ENCODE results near the gene C19orf44. TPM values are rescaled to one million over a fixed set of nuclear protein-coding genes. Genes with fewer than 3 reads are reported as not detected.
"Not testable (repeated sequence)": the region's sequence is repeated elsewhere in the genome, so short reads cannot be mapped to it uniquely, and the experiment has no call there.

The C19orf44 gene
- polyA plus RNA-seq, 1 donor (not counting 4 experiments of a cell fraction or from before 2014, with no cell fraction given), result 2.7 TPM

- no peak for TF ChIP-seq CTCF (optimal IDR thresholded peaks at IDR 0.05 in 1 of 3, IDR thresholded peaks at IDR 0.05 in 1 of 3, conservative IDR thresholded peaks at IDR 0.05 in 1 of 3; ENCODE audit: extremely low read depth in 1 of 3, insufficient read depth in 2 of 3, low read length in 3 of 3)
- no peak for TF ChIP-seq EZH2 (IDR thresholded peaks at IDR 0.05; ENCODE audit: low read length)
- FAIRE-seq (no peak), DNase-seq (ENCODE audit: low read depth, low spot score) (no peak)
- Histone ChIP-seq H3K27me3 (ENCODE audit: control insufficient read depth, extremely low read depth, insufficient read depth, low read length) (no peaks in the 10 kb centered on the region), H3K27ac (ENCODE audit: control insufficient read depth, insufficient read depth, low read length) (no peak overlapping the region), H3K36me3 (ENCODE audit: control insufficient read depth in 2 of 2, extremely low read depth in 1 of 2, insufficient read depth in 2 of 2, low read length in 2 of 2) (peaks cover 1 to 8% of the 10 kb centered on the region in 2 experiments), H3K4me2 (ENCODE audit: control insufficient read depth, extremely low read depth, insufficient read depth, low read depth, low read length) (no peak overlapping the region), H3K9me1 (ENCODE audit: control insufficient read depth, extremely low read depth, insufficient read depth, low read length) (no peaks in the 10 kb centered on the region), H2AFZ (ENCODE audit: control insufficient read depth, low read length) (no peak overlapping the region), H3K9ac (ENCODE audit: control insufficient read depth, extremely low read depth, insufficient read depth, low read length) (no peak overlapping the region), H4K20me1 (ENCODE audit: control insufficient read depth, extremely low read depth, insufficient read depth, low read length) (no peaks in the 10 kb centered on the region), H3K4me3 (ENCODE audit: control insufficient read depth in 2 of 3, extremely low read depth in 1 of 3, insufficient read depth in 2 of 3, low read depth in 1 of 3, low read length in 3 of 3) (no peak overlapping the region), H3K79me2 (ENCODE audit: control insufficient read depth, insufficient read depth, low read length) (no peaks in the 10 kb centered on the region), H3K9me3 (ENCODE audit: control insufficient read depth, low read depth, low read length) (no peaks in the 10 kb centered on the region), H3K4me1 (ENCODE audit: control insufficient read depth, extremely low read depth, insufficient read depth, low read length) (no peaks in the 10 kb centered on the region)
- dilution Hi-C loops (cut with MboI; ENCODE audit: extremely low pct_ligation_motif_present, low sequenced_read_pairs), result no loop called here
These were observed 8.1 kb downstream of the C19orf44 start for GRCh38 chr19:16504271-16504670.

GRCh38 chr19:16506161-16506560, 10.0 kb downstream of the C19orf44 start:
- H3K9me3 ChIP-seq (ENCODE audit: control insufficient read depth, low read depth, low read length); H2AFZ ChIP-seq (ENCODE audit: control insufficient read depth, low read length); DNase-seq (ENCODE audit: low read depth, low spot score); H3K4me1 ChIP-seq (ENCODE audit: control insufficient read depth, extremely low read depth, insufficient read depth, low read length); H3K9ac ChIP-seq (ENCODE audit: control insufficient read depth, extremely low read depth, insufficient read depth, low read length); H3K27me3 ChIP-seq (ENCODE audit: control insufficient read depth, extremely low read depth, insufficient read depth, low read length); H3K4me3 ChIP-seq (ENCODE audit: control insufficient read depth in 2 of 3, extremely low read depth in 1 of 3, insufficient read depth in 2 of 3, low read depth in 1 of 3, low read length in 3 of 3); H3K27ac ChIP-seq (ENCODE audit: control insufficient read depth, insufficient read depth, low read length); H4K20me1 ChIP-seq (ENCODE audit: control insufficient read depth, extremely low read depth, insufficient read depth, low read length); H3K9me1 ChIP-seq (ENCODE audit: control insufficient read depth, extremely low read depth, insufficient read depth, low read length); H3K4me2 ChIP-seq (ENCODE audit: control insufficient read depth, extremely low read depth, insufficient read depth, low read depth, low read length); dilution Hi-C loops (cut with MboI; ENCODE audit: extremely low pct_ligation_motif_present, low sequenced_read_pairs); H3K79me2 ChIP-seq (ENCODE audit: control insufficient read depth, insufficient read depth, low read length); H3K36me3 ChIP-seq (ENCODE audit: control insufficient read depth in 2 of 2, extremely low read depth in 1 of 2, insufficient read depth in 2 of 2, low read length in 2 of 2); FAIRE-seq: not testable (repeated sequence)

GRCh38 chr19:16506961-16507360, 10.8 kb downstream of the C19orf44 start:
- dilution Hi-C loops (cut with MboI; ENCODE audit: extremely low pct_ligation_motif_present, low sequenced_read_pairs), result no loop called here
- FAIRE-seq, result no peak
- H3K4me1 ChIP-seq (ENCODE audit: control insufficient read depth, extremely low read depth, insufficient read depth, low read length), result no peaks in the 10 kb centered on the region
- H3K9ac ChIP-seq (ENCODE audit: control insufficient read depth, extremely low read depth, insufficient read depth, low read length), result no peak overlapping the region
- no peak overlapping the region for H3K4me3 ChIP-seq (ENCODE audit: control insufficient read depth in 2 of 3, extremely low read depth in 1 of 3, insufficient read depth in 2 of 3, low read depth in 1 of 3, low read length in 3 of 3)
- no peak overlapping the region for H3K4me2 ChIP-seq (ENCODE audit: control insufficient read depth, extremely low read depth, insufficient read depth, low read depth, low read length)
- no peak overlapping the region for H3K27ac ChIP-seq (ENCODE audit: control insufficient read depth, insufficient read depth, low read length)
- no peak overlapping the region for H2AFZ ChIP-seq (ENCODE audit: control insufficient read depth, low read length)
- no peak for DNase-seq (ENCODE audit: low read depth, low spot score)
- H4K20me1 ChIP-seq (ENCODE audit: control insufficient read depth, extremely low read depth, insufficient read depth, low read length), result no peaks in the 10 kb centered on the region
- TF ChIP-seq CTCF (optimal IDR thresholded peaks at IDR 0.05 in 1 of 3, IDR thresholded peaks at IDR 0.05 in 1 of 3, conservative IDR thresholded peaks at IDR 0.05 in 1 of 3; ENCODE audit: extremely low read depth in 1 of 3, insufficient read depth in 2 of 3, low read length in 3 of 3) (no peak), EZH2 (IDR thresholded peaks at IDR 0.05; ENCODE audit: low read length) (no peak)
- H3K79me2 ChIP-seq (ENCODE audit: control insufficient read depth, insufficient read depth, low read length), result no peaks in the 10 kb centered on the region
- no peaks in the 10 kb centered on the region for H3K27me3 ChIP-seq (ENCODE audit: control insufficient read depth, extremely low read depth, insufficient read depth, low read length)
- H3K9me1 ChIP-seq (ENCODE audit: control insufficient read depth, extremely low read depth, insufficient read depth, low read length), result no peaks in the 10 kb centered on the region
- H3K9me3 ChIP-seq (ENCODE audit: control insufficient read depth, low read depth, low read length), result no peaks in the 10 kb centered on the region
- H3K36me3 ChIP-seq (ENCODE audit: control insufficient read depth in 2 of 2, extremely low read depth in 1 of 2, insufficient read depth in 2 of 2, low read length in 2 of 2), result peaks cover 3 to 6% of the 10 kb centered on the region in 2 experiments
